ENCODE measurements around the gene SLC24A1. TPM values are rescaled to one million over a fixed set of nuclear protein-coding genes. Genes with fewer than 3 reads are reported as not detected.

The SLC24A1 gene
- total RNA-seq, 1 donor from 2014 or later: 12.7 TPM

DNA sequence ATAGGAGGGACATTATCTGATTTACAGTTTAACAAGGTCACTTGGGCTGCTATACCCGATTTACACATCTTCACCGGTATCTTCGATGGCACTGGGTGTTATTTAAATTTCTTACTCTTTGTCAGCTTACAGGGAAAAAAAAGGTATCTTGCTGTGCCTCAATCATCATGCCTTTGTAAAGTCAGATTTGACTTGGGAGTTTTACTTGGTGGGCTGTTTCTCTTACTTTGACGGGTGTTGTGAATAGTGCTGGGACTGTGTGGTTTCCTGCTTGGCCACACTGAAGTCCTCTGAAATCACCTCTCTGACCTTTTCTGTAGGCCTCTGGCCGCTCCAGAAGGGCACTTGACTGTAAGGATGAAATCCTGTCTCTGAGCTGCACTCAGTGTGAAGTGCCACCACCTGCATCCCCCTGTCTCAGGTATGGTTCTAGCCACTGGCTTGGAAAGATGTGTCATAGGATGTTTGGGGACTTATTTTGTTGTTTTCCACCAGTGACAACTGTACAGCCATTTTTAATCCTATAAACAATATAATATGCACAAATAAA lies 3.1 kb upstream of the SLC24A1 start:
- no peak for DNase-seq (ENCODE audit: low read depth in 2 of 2)

DNA sequence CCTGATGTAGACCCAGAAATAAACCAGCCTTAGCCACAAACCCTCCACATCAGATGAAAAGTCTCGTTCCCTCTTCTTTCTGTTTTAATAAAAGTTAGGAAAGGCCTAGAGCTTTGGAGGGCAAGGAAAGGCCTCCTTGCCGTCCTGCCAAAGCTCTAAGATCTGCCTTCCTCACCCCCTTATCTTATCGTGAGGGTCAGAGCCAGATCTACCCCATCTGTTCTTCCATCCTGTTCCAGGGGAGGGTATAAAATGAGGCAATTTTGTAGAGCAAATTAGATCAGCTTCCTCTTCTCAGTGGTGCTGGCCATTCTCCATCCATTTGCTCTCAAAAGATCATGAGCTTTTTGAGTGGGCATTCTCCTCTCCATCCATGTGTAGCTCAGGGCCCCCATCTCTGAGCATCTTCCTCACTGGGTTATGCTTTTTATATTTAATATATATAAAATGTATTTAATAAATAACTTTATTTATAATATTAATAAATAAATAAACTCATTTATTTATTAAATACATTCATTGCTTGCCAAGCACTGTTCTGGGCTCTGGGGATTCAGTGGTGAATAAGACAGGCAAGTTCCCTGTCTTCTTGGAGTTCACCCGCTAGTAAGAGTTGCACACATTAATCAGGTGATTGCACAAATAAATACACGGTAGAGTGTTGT lies 2.0 kb upstream of the SLC24A1 start:
- DNase-seq (ENCODE audit: low read depth in 2 of 2): no peak

DNA sequence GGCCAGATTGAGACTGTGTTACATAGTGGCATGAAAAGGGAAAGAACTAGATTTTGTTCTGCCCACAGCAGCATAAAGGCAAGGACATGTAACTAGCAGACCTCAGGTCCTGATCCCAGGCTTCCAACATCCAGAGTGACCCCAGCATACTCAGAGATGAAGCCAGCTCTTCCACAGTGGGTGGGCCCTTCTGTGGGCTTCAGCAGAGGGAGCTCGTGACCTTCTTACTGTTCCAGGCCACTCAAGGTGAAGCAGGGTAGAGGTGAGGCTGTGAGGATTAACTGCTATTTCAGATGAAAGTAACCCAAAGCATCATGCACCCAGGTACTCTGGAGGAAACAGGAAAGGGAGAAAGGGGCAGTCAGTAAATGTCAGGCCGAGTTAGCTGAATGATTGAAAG lies 905 bp upstream of the SLC24A1 start:
- no peak for DNase-seq (ENCODE audit: low read depth in 2 of 2)

DNA sequence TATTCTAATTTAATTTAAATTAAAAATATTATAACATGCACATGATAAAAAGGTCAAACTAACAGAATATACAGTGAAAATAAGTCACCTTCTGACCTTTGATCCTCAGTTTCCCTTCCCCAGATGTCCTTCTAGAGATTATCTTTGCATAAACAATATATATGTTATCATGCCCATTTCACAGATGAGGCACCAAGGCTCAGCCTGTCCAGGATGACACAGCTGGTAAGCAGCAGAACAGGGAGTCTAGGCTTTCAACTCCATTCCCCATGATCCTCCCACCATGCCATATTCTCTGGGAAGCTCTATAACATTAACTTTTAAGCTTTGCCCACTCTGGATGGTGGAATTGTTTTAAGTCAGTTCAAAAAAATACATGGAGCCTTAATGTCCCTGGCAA lies 1.4 kb downstream of the SLC24A1 start:
- no peak for DNase-seq (ENCODE audit: low read depth in 2 of 2)

- no peak for DNase-seq (ENCODE audit: low read depth in 2 of 2)
Observed at GRCh38 chr15:65626856-65627255, 5.1 kb downstream of the SLC24A1 start.

- no peak for DNase-seq (ENCODE audit: low read depth in 2 of 2)
Observed at GRCh38 chr15:65629548-65629947, 7.8 kb downstream of the SLC24A1 start.

DNA sequence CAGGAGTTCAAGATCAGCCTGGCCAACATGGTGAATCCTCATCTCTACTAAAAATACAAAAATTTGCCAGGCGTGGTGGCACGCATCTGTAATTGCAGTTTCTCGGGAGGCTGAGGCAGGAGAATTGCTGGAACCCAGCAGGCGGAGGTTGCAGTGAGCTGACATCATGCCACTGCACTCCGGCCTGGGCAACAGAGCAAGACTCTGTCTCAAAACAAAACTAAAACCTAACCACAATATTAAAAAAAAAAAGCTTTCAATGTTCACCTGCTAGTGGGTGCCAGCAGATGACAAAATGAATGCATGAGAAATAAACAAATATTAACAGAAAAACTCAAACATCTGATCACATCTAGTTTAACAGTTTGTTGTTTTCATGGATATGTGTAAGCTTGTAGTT lies 9.0 kb downstream of the SLC24A1 start:
- no peak for DNase-seq (ENCODE audit: low read depth in 2 of 2)

DNA sequence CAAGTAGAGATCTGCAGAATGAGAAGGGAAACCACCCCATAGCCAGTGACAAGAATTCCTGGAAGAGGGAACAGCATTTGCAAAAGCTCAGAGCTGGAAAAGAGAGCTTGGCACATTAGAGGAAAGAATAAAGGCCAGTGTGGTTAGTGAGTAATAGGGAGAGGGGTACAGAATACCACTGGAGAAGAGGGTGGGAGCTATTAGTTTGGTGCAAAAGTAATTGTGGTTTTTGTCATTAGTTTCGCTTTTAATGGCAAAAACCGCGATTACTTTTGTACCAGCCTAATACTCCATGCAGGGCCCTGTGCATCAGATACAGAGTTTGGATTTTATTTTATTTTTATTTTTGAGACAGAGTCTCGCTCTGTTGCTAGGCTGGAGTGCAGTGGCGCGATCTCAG lies 9.8 kb downstream of the SLC24A1 start:
- DNase-seq (ENCODE audit: low read depth in 2 of 2): no peak

DNA sequence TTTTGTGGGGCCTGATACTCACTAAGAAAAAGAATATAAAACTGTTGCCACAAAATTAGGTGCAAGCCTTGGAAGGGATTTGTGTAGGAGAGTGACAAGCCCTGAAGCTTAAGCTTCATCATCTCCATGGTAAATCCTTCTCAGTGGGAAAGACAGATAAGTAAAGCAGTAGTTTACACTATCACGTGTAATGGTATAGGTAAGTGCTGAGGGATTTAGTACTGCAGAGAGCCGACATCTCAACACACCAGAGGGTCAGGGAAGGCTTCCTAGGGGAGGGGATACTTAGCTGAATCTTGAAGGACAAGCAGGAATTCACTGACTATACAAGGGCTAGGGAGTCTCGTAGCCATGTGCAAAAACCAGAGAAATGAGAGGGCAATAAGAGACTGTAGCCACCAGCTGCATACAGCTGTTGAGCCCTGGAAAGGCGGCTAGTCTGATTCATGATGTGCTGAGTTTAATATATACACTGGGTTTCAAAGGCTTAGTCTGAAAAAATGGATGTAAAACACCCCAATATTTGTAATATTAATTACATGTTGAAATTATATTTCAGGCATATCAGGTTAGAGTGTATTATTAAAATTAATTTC lies 11.1 kb downstream of the SLC24A1 start:
- DNase-seq (ENCODE audit: low read depth in 2 of 2): no peak

- DNase-seq (ENCODE audit: low read depth in 2 of 2): no peak
Observed at GRCh38 chr15:65633752-65634151, 12.0 kb downstream of the SLC24A1 start.

- no peak for DNase-seq (ENCODE audit: low read depth in 2 of 2)
Observed at GRCh38 chr15:65634356-65634755, 12.6 kb downstream of the SLC24A1 start.

- no peak for DNase-seq (ENCODE audit: low read depth in 2 of 2)
Observed at GRCh38 chr15:65638109-65638508, 16.4 kb downstream of the SLC24A1 start.

GRCh38 chr15:65638681-65639089 lies 16.9 kb downstream of the SLC24A1 start:
- peak; percentile 79 to 80 for DNase-seq (ENCODE audit: low read depth in 2 of 2)

- no peak for DNase-seq (ENCODE audit: low read depth in 2 of 2)
Observed at GRCh38 chr15:65639509-65639908, 17.8 kb downstream of the SLC24A1 start.

DNA sequence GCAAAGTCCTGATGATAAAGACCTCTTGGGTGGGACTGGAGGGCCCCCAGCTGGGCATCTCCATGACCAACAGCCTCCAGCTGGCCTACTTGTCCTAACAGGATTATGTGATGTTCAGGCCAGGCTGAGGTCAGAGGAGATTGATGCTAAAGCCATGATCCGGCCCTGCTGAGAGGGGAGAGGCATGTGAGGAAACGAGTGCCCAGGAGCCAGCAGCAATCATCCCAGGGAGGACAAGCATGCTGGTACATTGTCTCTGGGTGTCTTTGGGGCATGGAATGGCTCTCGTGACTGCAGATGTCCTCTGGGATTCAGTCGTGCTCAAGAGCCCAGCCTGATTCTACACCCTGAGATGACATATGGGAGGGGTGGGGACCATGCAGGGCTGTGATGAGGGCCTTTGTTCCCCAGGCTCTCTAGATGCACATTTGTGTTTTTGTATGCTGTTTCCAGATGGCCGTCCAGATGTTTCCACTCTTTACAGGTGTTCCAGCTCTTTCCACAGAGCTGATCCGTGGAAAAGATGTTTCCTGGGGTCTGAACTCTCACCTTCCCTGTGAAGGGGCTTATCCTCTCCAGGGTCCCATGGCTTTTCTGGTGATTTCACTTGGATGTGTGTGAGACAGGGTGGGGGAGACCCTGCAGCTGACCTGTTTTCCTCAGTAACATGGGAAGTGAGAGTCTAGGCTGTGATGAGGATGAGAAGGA lies 20.2 kb downstream of the SLC24A1 start:
- peak; percentile 22 to 59 for DNase-seq (ENCODE audit: low read depth in 2 of 2)

DNA sequence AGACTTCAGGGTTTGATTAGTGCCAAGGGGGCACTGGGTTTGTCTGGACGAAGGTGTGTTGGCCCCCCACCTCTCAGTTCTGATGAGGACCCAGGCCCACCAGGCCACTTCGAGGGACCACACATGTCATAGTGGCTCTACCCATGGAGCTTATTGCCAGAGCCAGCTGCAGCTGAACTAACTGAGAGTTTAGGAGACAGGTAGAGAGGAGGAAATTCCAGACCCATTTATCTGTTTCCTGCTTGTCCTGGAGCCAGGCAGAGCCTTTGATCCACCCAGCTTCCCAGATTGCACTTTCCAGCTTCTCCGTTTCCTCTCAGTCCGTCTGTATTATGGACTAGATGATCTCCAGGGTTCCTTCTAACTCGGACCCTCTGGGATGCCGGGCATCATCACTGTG lies 20.9 kb downstream of the SLC24A1 start:
- peak; percentile 45 to 72 for DNase-seq (ENCODE audit: low read depth in 2 of 2)

- no peak for DNase-seq (ENCODE audit: low read depth in 2 of 2)
Observed at GRCh38 chr15:65644282-65644681, 22.5 kb downstream of the SLC24A1 start.

- no peak for DNase-seq (ENCODE audit: low read depth in 2 of 2)
Observed at GRCh38 chr15:65645392-65645791, 23.7 kb downstream of the SLC24A1 start.

GRCh38 chr15:65646486-65646885 lies 24.7 kb downstream of the SLC24A1 start:
- peak in 1 of 2 donors; percentile 52 for DNase-seq (ENCODE audit: low read depth in 2 of 2)

- DNase-seq (ENCODE audit: low read depth in 2 of 2): no peak
Observed at GRCh38 chr15:65650312-65651041, 28.7 kb downstream of the SLC24A1 start.

DNA sequence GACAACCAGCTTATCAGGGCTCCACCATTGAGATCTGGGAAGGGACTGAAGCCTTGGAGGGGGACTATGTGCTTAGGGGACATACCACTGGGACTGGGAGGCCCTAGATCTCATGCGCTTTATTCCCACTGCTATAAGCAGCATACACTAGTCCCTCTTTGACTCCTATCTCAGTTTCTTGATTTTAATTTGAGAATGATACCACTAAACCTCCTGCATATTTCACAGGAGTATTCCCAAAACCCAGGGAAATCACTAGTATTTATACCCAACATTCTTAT lies 29.2 kb downstream of the SLC24A1 start:
- DNase-seq (ENCODE audit: low read depth in 2 of 2): no peak

Measured in lung microvascular endothelial cell (primary cell).